Measurements from ENCODE around the gene TBRG1.
"Not testable (repeated sequence)": the region's sequence is repeated elsewhere in the genome, so short reads cannot be mapped to it uniquely, and the experiment has no call there.

The TBRG1 gene, protein sequence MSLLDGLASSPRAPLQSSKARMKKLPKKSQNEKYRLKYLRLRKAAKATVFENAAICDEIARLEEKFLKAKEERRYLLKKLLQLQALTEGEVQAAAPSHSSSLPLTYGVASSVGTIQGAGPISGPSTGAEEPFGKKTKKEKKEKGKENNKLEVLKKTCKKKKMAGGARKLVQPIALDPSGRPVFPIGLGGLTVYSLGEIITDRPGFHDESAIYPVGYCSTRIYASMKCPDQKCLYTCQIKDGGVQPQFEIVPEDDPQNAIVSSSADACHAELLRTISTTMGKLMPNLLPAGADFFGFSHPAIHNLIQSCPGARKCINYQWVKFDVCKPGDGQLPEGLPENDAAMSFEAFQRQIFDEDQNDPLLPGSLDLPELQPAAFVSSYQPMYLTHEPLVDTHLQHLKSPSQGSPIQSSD

GRCh38 chr11:124622531-124623451 is at the start of gene TBRG1:
Gene TBRG1 (plus strand): TSS chr11:124622864. CDS start chr11:124623084, 220 bp downstream.
- peak; percentile 68 for DNase-seq

- no peak for DNase-seq
Observed at GRCh38 chr11:124577716-124578427, 44.8 kb upstream of the TBRG1 start.

GRCh38 chr11:124578761-124579160 is 43.9 kb upstream of the TBRG1 start:
- DNase-seq, result no peak

DNA sequence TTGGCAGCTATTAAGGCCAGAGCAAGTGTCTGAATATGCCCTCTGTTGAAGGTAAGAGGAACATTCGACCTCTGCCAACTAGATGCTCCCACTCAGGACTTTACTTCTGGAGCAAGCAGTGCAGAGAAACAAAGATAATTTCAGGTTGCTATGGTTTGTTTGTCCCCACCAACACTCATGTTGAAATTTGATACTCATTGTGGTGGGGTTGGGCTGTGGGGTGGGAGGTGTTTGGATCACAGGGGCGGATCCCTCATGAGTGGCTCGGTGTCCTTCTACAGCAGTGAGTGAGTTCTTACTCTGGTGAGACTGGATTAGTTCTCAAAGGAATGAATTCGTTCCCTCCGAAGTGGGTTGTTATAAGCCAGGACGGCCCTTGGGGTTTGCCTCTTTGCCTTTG is 40.8 kb upstream of the TBRG1 start:
- DNase-seq, result no peak

DNA sequence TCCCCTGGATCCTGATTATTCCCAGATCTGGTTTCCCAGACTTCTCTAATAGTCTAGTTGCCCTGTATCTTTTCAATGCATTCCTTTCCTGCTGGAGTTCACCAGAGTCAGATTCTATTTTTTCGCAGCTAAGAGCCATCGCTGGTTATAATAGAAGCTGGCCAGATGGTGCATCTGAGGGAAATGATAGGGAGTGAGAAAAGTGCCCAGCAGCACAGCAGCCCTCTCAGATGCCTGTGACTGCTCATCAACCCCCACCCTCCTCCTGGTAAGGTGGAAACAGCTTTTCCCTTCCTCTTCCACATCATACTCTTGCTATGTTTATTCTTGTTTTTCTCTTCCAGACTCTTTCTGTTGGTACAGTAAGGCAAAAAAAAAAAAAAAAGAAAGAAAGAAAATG is 40.1 kb upstream of the TBRG1 start:
- no peak for DNase-seq

GRCh38 chr11:124583781-124584180 is 38.9 kb upstream of the TBRG1 start:
- no peak for DNase-seq

- no peak for DNase-seq
Observed at GRCh38 chr11:124584681-124585372, 37.8 kb upstream of the TBRG1 start.

GRCh38 chr11:124586238-124586860 is 36.3 kb upstream of the TBRG1 start:
- peak; percentile 16 for DNase-seq

GRCh38 chr11:124591430-124591829 is 31.2 kb upstream of the TBRG1 start:
- no peak for DNase-seq

DNA sequence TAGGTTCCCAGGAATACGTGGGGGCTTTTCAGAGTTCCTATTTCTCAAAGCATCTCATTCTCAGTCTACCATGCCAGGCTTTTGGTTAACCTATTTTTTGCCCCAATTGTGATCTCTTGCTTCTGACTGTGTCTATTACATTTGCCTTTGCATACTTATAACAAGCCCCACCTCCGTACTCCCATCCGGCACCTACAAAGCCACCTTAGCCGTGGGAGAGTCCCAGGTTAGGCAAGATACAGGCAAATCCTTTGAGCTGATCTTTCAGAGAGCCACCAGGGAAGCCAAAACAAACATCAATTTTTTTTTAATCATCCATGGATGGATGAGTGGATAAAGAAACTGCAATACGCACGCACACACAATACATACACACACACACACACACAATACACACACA is 30.0 kb upstream of the TBRG1 start:
- no peak for DNase-seq

- DNase-seq, result no peak
Observed at GRCh38 chr11:124595302-124595701, 27.4 kb upstream of the TBRG1 start.

- no peak for DNase-seq
Observed at GRCh38 chr11:124597626-124598025, 25.0 kb upstream of the TBRG1 start.

DNA sequence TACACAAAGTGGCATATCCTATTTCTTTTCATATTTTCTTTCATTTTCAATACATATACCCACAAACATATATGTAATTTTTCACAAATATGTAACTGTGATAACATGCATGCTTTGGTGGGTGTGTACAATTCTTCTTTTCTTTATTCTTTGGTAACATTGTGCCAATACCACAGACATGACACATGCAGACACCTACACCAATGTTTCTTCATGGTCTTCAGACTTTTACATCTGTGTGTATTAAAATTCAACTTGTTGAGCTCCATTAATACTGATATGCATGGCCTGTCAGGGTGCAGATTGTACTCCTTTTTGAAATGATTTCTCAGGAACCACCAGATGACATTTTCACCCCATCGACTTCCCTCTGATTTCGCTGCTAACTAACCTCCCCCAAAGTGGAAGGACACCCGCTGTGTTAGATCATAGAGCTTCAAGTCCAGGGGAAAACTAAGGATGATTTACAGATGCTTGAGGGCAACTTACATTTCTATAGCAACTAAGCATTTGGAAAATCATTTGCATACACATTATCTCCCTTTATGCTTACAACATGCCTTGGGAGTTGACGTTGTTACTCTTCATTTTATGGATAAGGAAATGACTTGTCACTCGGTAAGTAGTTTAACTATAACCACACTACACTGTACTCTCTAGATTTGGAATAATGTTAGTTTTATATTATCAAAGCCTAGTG is 21.9 kb upstream of the TBRG1 start:
- no peak for DNase-seq

DNA sequence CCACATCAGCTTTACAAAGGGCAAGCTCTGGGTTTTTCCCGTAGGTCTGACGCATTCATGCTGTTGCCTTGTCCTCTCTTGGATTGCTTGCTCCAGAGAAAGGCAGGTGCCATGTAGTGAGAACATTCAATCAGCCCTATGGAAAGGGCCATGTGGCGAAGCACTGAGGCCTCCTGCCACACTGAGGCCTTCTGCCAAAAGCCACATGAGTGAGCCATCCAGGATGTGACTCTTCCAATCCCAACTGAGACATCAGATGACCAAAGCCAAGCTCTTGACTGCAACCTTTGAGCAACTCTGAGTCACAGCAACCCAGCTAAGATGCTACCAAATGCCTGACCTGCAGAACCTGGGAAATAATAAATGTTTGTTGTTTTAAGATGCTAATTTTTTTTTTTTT is 20.5 kb upstream of the TBRG1 start:
- DNase-seq, result no peak

DNA sequence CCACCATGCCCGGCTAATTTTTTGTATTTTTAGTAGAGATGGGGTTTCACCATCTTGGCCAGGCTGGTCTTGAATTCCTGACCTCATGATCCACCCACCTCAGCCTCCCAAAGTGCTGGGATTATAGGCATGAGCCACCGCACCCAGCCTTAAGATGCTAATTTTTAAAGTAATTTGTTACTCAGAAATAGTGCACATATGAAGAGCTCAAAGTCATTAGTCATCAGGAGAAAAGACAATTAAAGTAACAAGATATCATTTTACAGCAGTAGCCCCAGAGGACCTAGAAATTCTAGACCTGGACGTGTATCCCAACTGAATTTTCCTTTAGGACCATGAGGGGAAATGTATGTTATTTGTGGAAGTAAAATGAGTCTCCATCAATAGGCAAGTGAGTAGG is 19.9 kb upstream of the TBRG1 start:
- not testable (repeated sequence) for DNase-seq

DNA sequence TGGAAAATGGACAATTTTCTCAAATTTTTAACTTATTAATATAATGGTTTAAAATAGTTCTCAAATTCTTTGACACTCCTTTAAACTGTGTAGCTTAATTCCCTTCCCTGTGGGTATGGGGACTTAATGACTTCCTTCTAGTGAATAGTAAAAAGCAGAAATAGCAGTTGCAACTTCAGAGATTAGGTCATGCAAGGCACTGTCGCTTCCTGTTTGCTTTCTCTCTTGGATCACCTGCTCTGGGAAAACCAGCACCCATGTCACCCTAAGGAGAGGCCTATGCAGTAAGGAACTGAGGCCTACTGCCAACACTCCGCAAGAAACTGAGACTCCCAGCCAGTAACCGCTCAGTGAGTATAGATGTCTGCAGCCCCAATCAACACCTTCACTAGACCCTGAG is 16.9 kb upstream of the TBRG1 start:
- no peak for DNase-seq

GRCh38 chr11:124608147-124608546 is 14.5 kb upstream of the TBRG1 start:
- no peak for DNase-seq

GRCh38 chr11:124610295-124610694 is 12.4 kb upstream of the TBRG1 start:
- DNase-seq, result no peak

DNA sequence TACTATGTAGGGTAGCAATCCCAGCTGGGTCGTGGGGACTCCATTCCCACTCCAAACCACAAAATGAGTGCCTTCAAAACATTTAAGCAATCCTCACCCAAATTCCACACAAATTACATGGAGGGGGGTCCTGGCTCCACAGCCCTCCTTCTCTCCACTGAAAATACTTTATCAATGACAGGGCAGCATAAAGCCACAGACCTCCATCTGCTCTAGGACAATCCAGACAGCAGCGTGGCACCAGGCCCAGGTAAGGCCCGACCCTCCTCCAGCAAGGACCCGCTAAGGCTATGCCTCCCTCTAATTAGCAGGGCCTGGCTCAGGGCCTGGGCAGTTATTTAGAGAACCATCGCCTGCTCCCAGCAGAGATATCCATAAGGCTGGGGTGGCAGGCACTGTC is 11.6 kb upstream of the TBRG1 start, which contains the start of gene PANX3:
PANX3 (plus strand) TSS at position 365 of the 400 bp plus-strand sequence. CDS start 129 bp downstream, outside the sequence.
- no peak for DNase-seq

GRCh38 chr11:124612045-124612444 is 10.6 kb upstream of the TBRG1 start:
- no peak for DNase-seq

DNA sequence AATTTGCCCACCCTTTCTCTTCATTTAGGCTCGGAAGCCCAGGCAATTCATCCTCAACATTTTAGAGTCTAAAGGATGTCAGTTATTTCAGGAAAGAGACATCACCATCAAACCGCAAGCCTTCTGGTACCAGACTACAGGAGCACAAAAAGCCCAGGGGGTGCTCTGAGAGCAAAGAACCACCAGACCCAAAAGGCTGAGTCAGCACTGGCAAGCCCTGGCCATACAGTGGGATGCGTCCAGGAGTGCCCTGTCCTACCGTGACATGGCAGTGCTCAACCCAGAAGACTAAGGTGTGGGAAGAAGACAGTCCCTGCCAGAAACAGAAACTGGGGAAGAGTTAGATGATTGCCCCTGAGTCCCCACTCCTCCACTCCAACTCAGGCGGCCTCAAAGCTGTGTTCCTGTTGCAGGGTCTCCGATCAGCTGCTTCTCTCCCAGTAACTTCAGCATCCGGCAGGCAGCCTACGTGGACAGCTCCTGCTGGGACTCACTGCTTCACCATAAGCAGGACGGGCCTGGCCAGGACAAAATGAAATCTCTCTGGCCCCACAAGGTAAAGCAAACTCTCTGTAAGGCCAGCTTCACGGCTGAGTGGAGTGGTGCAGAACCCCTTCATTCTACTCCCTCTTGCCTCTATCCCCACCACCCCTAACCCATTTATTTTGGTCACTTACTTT is 10.0 kb upstream of the TBRG1 start:
- no peak for DNase-seq
